NCI-H2227 (cell line): ENCODE measurements around the gene XYLT1.
A peak's percentile ranks its signal among the peaks of the same experiment; 100 is the strongest.

ENCODE experiments used
- DNase-seq: peaks from one replicate; lab custom pipeline; 2025; ENCODE audit not compliant: unreplicated experiment; lab: John Stamatoyannopoulos, UW

The XYLT1 gene

DNA sequence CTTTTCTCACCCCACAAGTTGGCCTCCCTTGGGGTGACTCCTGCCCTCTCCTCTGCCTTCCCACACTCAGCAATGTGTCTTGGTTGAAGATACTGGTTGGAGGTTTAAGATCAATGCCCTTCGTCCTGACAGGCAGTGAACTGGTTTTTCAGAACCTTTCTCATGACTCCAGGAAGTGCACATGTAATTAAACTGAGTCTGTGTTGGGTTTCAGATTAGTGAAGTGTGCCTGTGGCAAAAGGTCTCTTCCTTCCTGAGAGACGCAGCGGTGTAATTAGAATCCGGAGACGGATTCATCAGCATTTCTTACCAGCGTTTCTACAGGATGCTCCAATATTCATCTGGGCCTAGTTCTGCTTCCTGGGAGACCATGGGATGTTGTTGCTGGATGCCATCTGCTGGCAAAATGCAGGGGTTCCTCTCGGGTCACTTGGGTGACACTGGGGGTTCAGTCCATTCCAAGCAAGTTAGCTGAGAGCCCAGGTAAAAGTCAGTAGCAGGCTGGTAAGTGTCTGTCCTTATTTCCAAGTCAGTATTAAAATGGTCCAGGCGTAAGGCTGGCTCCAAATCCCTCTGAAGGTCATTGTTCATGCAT, 233.3 kb downstream of the XYLT1 start:
- no peak for DNase-seq

DNA sequence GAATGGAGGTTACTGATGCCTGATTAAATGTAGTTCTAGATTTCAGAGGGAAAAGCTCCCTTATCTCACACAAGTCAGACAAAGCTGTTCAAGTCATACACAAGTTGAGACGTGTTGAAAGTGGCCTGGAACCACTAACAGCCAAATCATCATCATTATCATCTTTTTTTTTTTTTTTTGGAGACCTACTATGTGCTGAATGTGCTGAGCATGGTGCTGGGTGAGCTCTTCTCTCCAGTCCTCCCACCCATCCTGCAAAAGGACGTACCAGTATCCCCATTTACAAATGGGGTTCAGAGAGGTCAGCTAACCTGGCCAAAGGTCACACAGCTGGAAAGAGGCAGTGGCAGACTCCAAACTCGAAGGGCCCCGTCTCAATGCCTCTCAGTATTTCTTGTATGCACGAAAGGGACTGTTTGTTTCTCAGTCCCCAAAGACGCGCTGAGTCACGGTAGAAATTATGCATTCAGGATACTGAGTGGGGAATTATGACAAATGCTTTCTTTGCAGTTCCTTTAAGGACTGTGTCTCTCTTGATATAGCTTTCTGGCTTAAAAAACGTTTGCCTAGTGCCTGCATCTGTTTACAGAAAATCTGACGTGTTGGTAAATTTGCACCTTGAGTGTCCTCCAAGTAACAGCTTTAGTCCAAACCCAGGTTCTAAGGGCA, 235.5 kb downstream of the XYLT1 start:
- DNase-seq = no peak

DNA sequence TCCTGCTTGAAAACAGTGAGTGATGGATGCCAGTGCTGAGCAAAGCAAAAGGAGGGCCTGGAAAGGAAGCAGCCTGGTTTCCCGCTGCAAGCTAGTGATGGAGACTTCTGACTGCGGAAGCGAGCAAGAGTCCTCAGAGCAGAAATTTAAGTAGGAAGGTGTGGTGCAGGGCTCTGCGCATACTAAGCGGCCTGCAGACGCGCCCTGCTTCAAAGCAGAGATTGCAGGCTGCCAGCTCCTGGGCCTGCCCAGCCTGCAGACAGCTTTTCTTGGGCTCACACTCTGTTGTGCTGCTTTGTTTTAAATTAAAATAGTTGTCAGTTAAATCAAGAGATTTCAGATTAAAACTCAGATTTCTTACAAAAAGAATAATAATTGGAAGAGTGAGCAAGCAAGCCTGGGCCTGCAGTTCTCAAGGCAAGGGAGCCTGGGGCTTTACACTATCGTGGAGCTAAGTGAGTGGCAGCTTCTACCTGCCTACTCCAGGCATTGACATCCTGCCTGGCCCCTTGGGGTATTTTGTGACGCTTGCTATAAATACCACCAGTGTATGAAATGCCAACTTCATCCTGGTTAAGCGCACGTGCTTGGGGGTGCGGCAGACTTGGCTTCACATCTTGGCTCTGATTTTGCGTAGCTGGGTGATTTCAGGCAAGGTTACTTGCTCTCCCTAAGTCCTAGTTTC, 237.3 kb downstream of the XYLT1 start:
- DNase-seq = no peak

DNA sequence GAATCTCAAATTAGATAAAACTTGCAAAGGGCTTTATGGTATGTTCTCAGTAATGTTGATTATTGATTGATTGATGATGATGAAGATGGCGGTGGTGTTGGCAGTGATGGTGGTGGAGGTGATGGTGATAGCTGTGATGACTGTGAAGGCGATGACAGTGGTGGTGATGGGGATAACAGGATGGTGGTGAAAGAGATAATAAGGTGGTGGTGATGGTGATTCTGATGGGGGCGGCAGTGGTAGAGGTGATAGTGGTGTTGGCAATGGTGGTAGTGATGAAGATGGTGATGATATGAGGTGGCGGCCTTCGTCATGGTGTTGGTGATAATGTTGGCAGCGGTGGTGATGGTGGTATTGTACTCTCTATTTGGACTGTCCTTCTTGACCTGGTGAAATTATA, 238.3 kb downstream of the XYLT1 start:
- DNase-seq = no peak

DNA sequence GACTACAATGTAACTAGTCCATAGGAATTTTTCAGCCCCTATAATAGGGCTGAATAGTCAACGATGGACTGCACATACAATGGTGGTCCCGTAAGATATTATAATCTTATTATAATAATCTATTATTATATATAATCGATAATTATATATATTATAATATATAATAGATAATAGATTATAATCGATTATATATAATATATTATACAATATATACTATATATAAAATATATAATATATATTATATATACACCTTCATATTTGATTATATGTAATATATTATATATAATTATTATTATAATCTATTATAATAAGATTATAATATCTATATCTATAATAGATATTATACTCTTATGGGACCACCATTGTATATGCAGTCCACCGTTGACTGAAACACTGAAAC, 238.8 kb downstream of the XYLT1 start:
- no peak for DNase-seq

DNA sequence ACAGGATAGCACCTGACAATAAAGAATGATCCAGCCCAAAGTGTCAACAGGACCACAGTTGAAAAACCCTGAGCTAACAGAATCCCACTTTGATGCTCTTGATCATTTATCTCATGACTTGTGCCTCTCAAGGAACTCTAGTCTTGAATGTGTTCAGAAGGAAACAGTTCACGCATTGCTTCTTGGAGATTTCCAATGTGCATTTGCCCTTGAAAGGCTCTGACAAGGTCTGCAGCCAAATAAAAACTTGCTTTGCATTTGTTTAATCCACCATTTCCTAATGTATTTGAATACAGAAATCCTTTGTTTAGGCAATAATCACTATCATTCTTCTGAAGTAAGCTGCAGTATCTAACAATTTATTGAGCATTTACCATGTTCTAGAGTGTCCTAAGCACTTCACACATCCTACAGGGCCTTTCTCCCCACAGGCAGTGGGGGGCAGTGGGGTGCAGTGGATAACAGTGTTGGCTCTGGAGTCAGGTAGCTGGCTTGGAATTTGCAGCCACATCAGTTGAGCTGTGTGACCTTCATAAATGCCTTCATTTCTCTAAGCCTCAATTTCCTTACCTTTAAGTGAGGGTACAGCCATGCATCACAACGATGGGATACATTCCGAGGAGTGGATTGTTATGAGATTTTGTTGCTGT, 239.7 kb downstream of the XYLT1 start:
- no peak for DNase-seq

DNA sequence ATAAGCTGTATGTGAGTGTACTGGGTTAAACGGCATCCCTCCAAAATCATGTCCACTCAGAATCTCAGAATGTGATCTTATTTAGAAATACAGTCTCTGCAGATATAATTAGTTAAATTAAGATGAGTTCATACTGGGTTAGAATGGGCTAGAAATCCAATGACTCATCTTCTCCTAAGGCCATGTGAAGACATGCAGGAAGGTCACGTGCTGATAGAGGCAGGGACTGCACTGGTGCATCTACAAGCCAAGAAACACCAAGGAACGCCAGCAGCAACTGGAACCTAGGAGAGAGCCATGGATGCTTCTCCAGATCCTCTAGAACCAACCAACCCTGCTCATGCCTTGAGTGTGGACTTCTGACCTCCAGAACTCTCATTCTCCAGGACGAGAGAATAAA, 241.0 kb downstream of the XYLT1 start:
- DNase-seq = no peak

DNA sequence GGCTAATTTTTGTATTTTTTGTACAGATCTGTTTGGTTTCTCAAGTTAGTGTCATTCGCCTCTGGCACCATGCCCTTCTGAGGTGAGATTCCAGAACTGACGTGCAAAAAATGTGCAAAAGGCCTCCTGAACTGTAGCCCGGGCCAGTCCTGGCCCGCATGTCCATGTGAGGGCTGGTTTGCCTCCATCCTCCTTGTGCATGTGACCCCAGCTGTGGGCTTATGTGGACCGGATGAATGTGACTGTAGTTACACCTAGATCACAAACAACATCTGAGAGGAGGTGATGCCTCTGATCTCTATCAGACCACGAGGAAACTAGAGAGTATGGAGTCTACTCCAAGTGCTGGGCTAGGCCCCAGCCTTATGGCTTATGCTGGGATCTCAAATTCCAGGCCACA, 241.6 kb downstream of the XYLT1 start:
- no peak for DNase-seq

DNA sequence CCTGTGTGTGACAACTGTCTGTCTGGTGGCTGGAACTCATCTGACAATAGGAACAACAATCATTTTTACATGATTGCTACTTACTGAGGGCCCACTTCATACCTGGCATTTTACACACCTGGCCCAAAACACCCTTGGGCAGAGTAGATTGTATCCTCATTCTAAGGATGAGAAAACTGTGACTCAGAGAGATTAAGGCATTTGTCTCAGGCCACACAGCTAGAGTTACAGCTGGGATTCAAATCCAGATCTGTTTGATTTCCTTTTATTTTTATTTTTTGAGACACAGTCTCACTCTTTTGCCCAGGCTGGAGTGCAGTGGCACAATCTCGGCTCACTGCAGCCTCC, 242.1 kb downstream of the XYLT1 start:
- no peak for DNase-seq

DNA sequence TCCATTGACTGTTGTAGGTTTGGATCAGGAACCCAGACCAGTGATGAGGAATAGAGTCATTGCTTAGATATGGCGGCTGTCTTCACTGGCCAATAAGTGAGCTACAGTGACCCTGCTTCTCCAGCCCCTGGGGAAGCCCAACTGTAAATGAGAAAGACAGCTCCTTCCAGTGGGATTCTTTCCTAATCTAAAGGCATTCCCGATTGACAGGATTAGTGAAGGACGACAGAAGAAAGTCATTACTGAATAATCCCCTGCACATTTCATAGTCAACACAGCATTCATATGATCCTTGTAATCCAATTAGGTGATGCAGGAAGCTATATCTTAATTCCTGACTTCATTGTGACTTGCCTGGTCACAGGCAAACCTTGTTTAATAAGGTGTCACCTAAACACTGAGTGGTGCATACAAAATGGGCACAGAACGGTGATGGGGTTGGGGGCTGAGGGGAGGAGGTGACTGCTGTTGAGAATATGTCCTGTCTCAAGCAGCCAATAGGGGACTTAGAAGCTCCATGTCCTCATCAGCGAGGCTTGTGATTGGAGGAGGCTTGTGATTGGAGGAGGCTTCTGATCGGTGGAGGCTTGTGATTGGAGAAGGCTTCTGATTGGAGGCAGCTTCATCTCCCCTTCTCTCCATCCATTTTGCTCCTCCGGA, 242.6 kb downstream of the XYLT1 start:
- peak; percentile 9 for DNase-seq

DNA sequence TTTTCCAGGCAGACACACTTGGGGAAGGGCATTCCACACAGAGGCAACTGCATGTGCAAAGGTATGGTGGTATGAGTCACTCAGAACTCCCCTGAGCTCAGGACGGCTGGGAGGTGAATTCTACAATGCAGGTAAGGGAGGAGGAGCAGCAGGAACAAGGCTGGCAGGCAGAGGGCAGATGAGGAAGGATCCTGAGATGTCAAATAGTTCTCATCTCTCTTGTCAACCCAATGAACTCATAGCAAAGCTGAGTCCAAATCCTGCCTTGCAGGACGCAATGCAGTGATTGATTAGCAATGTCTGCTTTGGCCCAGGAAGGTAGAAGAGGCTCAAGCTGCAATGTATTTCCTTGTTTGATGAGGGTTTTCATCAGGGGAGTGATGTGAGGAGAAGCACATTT, 243.5 kb downstream of the XYLT1 start:
- no peak for DNase-seq

DNA sequence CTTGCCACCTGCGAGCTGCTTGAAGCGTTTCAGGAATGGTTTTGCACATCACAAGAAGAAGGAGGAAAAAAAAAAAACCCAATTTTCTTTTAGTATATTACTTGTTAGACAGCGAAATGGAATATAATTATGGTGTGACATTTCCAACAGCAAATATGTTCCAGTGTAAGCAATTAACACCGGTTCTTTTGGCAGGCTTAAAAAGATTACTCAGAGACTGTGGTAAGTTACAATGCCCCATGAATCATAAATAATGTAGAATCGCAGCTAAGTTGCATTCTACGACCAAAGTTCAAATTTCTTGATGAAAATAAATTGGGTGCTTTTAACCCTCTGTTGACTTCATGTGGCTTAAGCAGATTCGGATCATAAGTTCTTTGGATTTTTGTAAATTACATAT, 245.2 kb downstream of the XYLT1 start:
- no peak for DNase-seq

DNA sequence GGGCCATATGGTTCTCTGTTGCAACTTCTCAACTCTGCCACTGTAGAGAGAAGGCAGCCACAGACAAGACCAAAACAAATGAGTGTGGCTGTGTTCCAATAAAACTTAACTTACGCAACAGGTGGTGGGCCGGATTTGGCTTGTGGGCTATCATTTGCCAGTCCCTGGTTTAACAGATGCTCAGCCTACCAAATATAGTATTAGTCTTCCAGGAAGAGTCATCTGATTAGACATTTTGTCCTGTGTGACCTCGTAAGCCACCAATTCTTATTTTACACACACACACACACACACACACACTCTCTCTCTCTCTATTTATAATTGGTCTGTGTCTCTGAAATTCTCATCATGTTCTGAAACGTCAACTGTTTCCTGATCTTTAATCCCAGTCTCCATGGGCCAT, 245.9 kb downstream of the XYLT1 start:
- DNase-seq = no peak

DNA sequence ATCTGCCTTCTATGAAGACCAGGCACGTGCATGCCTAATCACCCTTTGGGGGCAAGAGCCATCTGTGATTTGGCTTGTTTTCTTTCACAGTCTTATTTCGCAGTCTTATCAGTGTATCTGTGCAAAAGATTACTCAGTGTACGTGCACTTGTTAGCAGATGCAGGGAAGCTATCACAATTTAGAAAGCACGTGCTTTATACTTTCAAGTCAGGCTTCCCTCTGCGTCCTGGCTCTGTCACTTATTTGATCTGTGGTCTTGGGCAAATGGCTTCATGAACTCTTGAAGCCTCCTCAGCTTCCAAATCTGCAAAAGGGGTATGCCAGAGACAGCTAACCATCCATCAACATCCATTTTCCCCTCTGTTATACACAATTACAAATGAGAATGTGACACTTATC, 246.4 kb downstream of the XYLT1 start:
- no peak for DNase-seq

DNA sequence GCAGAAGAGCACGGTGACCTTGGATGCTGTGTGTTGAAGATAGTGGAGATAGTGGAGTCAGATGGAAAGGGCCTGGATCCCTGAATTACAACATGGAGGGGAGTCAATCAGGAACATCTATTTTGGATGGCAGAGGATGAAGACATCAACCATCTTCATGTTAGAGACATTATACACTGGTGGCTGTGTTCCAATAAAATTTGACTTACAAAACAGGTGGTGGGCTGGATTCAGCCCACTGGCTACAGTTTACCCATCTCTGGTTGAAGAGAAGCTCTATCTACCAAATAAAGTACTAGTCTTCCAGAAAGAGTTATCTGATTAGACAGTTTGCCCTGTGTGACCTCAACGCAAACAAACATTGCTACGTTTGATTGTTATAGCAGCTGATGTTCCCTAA, 247.2 kb downstream of the XYLT1 start:
- no peak for DNase-seq

DNA sequence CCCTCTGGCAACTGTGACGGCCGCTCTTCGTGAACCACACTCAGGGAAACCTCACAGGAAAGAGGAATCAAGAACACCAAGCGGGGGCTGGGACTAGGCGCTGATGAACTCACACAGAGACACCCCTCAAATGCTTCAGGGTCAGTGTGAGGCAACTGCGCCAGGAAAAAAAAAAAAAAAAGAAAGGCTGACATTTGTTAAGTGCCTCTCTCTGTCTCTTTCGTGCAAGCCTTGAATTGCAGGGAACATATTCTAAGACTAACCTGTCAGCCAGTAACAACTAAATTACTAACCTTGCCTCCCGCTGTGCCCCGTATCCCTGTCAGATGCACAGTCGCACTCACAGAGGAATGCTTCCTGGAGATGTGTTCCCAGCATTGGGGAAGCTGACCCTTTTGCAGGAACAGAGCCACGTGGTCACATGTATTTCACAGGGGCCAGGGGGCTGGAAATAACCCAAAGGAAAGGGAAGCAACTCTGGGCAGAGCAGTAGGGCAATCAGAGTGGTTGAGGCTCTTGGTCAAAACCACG, 247.8 kb downstream of the XYLT1 start:
- DNase-seq = peak; percentile 81

DNA sequence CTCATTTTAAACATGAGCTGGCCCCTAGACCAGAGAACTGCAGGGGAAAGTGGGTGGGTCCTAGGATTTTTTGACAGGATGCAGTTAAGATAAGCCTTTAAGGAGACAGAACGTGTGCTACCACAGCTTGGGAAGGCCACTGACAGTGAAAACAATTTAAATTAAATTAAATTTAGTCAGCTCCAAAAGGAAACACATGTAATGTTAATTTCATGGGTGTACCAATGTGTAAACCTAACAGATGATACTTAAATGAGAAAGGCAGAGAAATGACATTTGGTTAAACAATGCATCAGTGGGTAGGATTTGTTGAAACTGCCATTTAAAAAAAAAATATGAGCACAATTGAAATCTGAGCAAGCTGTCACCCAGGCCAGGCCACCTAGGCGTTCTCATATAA, 250.8 kb downstream of the XYLT1 start:
- DNase-seq = no peak

DNA sequence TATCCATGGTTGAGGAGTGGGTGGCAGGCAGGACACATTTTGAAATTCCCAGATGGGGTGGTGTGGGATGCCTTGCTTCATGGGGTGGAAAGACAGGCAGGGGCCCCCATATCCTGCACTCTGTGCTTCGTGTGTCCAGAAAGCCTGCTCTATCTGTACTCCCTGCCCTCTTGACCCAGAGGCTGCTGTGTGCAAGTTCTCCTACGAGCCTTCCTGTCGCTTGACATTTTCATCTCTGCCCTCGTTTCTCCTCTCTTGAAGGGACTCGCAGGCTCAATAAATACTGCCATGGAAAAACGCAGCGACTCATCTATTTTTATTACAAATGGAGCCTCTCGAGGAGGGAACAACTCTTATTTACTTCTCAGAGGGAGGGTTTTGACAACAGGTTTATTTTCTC, 254.8 kb downstream of the XYLT1 start:
- no peak for DNase-seq

DNA sequence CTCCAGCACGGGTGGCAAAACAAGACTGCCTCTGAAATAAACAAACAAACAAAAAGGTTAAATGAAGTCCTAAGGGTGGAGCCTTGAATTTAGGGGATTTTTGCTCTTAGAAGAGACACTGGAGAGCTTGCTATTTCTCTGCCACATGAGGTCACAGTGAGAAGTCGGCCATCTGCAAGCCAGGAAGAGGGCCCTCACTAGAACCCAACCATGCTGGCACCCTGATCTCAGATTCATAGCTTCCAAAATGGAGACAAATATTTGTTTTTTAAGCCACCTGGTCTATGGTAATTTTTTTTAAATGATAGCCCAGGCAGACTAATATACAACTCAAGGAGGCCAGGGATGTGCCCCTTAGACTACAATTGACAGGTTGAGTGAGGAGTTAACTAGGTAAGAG, 255.5 kb downstream of the XYLT1 start:
- no peak for DNase-seq

DNA sequence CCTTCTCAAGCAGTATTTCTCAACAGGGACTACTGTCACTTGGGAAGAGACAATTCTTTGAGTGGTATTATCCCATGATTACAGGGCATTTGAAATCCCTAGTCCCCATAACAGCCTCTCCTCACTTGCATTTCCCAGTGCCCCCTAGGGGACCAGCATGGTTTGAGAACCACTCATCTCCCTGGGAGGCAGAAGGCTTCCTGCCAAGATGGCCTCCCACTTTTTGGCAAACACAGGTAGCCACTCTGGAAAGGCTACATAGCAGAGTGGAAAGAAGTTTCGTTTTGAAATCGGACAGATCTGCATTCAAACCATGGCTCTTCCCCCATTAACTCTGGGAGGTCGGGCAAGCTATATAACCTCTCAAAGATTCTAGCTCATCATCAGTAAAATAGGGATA, 256.8 kb downstream of the XYLT1 start:
- DNase-seq = no peak

DNA sequence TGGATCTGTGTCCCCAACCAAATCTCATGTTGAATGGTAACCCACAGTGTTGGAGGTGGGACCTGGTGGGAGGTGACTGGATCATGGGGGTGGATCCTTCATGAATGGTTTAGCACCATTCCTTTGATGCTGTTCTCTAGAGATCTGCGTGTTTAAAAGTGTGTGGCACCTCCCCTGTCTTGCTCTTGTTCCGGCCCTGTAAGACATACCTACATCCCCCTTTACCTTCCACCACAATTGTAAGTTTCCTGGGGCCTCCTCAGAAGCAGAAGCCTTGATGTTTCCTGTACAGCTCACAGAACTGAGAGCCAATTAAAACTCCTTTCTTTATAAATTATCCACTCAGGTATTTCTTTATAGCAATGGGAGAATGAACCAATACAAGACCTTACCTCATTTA, 257.7 kb downstream of the XYLT1 start:
- no peak for DNase-seq

DNA sequence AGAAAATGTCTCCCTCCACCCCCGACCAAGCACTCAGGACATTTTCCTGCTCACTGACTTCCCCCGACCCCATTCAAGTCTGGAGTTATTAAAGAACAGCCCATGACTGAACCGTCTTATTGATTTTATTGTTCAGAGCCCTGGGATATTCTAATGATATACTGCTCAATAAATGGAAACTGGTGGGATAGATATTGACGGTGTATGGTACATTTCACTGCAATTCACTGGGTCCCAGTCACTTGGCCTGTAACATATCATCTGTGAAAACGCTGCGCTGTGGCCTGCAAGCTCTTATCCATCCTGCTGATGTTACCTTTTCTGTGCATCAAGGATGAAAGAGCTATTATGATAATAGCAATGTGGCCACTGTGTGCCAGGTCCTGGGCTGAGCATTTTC, 258.2 kb downstream of the XYLT1 start:
- no peak for DNase-seq
